B cell (primary cell): Measurements from ENCODE around the gene PTEN. TPM values are rescaled to one million over a fixed set of nuclear protein-coding genes. Genes with fewer than 3 reads are reported as not detected.

Experiments used
- ATAC-seq: fragments of 200-7000 bp; cut with Tn5 transposase; one replicate; pipeline ENCODE4 v1.10.0; 2021; ENCODE audit warnings: low read depth, mild to moderate bottlenecking, moderate number of reproducible peaks, moderate library complexity
- CTCF ChIA-PET: fragments of 350-600 bp; sonication (Branson Sonifier 250); formaldehyde crosslinking; loops from one replicate; lab custom pipeline; 2021; ENCODE audit warnings: antibody characterized with exemption, inconsistent platforms; lab: Charles Lee
- POLR2A ChIA-PET: fragments of 350-600 bp; sonication (Branson Sonifier 250); formaldehyde crosslinking; loops from one replicate; lab custom pipeline; 2021; ENCODE audit warnings: antibody characterized with exemption; lab: Charles Lee
- DNase-seq: peaks from one replicate; pipeline ENCODE4 v3.0.0; 2013
- H2AFZ ChIP-seq: 2 replicates; pipeline ENCODE4 v1.6.1; 2012; ENCODE audit warnings: mild to moderate bottlenecking, low read depth, low read length; ENCODE audit not compliant: insufficient read depth, poor library complexity, severe bottlenecking
- H3K27ac ChIP-seq, 2 donors: 1 replicate in 1 of 2; 2 replicates in 1 of 2; pipeline ENCODE4 v1.5.1; 2012 to 2013; ENCODE audit warnings: low read length in 2 of 2, mild to moderate bottlenecking in 2 of 2, moderate library complexity in 1 of 2
- H3K27me3 ChIP-seq, 4 experiments: fragments of 200-600 bp in 1 of 4; sonication (generic) in 1 of 4; replicated peaks in 1 of 4; 1 replicate in 2 of 4; 2 replicates in 2 of 4; pipeline versions ENCODE4 v1.6.1 to v1.7.0; 2013 to 2016; ENCODE audit warnings: low read length in 3 of 4, mild to moderate bottlenecking in 2 of 4, mixed read lengths in 1 of 4, moderate library complexity in 1 of 4; ENCODE audit not compliant: insufficient read depth in 4 of 4, control insufficient read depth in 3 of 4; ENCODE audit errors: control extremely low read depth in 1 of 4
- H3K36me3 ChIP-seq, 2 experiments: replicated peaks in 1 of 2; 1 replicate in 1 of 2; 2 replicates in 1 of 2; pipeline versions ENCODE4 v1.6.1 to v1.7.1; 2013; ENCODE audit warnings: low read length in 1 of 2; ENCODE audit not compliant: insufficient read depth in 2 of 2, control insufficient read depth in 1 of 2; ENCODE audit errors: control extremely low read depth in 1 of 2, extremely low read depth in 1 of 2
- H3K4me1 ChIP-seq, 2 donors: fragments of 200-600 bp in 1 of 2; sonication (generic) in 1 of 2; 1 replicate in 1 of 2; 2 replicates in 1 of 2; pipeline versions ENCODE4 v1.5.1 to v1.6.1; 2013 to 2017; ENCODE audit warnings: low read length in 2 of 2; ENCODE audit not compliant: control insufficient read depth in 2 of 2, insufficient read depth in 2 of 2
- H3K4me2 ChIP-seq: replicated peaks from 2 replicates; pipeline ENCODE3; 2012; ENCODE audit warnings: mild to moderate bottlenecking, low read depth, low read length; ENCODE audit not compliant: poor library complexity, severe bottlenecking
- H3K4me3 ChIP-seq, 5 experiments: fragments of 200-600 bp in 1 of 5; sonication (generic) in 1 of 5; 1 replicate in 3 of 5; 2 replicates in 2 of 5; pipeline versions ENCODE4 v1.5.1 to v1.7.0; 2011 to 2016; ENCODE audit warnings: low read length in 4 of 5, mild to moderate bottlenecking in 4 of 5, low read depth in 2 of 5, control low read depth in 1 of 5, moderate library complexity in 1 of 5; ENCODE audit not compliant: insufficient read depth in 1 of 5; ENCODE audit errors: control extremely low read depth in 1 of 5, extremely low read depth in 1 of 5
- H3K79me2 ChIP-seq: fragments of 200-600 bp; sonication (generic); one replicate; pipeline ENCODE4 v1.6.0; 2016; ENCODE audit warnings: low read length; ENCODE audit not compliant: control insufficient read depth, insufficient read depth
- H3K9ac ChIP-seq: fragments of 200-600 bp; sonication (generic); 2 replicates; pipeline ENCODE4 v1.6.1; 2017; ENCODE audit warnings: mild to moderate bottlenecking, low read length, moderate library complexity
- H3K9me3 ChIP-seq, 3 donors: one replicate each; pipeline versions ENCODE4 v1.6.1 to v1.7.1; 2013; ENCODE audit warnings: low read length in 2 of 3; ENCODE audit not compliant: control insufficient read depth in 2 of 3, insufficient read depth in 1 of 3; ENCODE audit errors: control extremely low read depth in 1 of 3
- H4K20me1 ChIP-seq: 2 replicates; pipeline ENCODE4 v1.6.0; 2012; ENCODE audit warnings: mild to moderate bottlenecking, low read length; ENCODE audit not compliant: insufficient read depth, control insufficient read depth, poor library complexity, severe bottlenecking
- H3K27ac Mint-ChIP-seq: one replicate; pipeline ENCODE4 v1.8.0; 2021; ENCODE audit warnings: mixed read lengths
- H3K27me3 Mint-ChIP-seq: one replicate; pipeline ENCODE4 v1.8.0; 2021; ENCODE audit warnings: mixed read lengths
- H3K4me1 Mint-ChIP-seq: one replicate; pipeline ENCODE4 v1.8.0; 2021; ENCODE audit warnings: mixed read lengths
- H3K4me3 Mint-ChIP-seq: one replicate; pipeline ENCODE4 v1.8.0; 2021; ENCODE audit warnings: mixed read lengths
- H3K9me3 Mint-ChIP-seq: one replicate; pipeline ENCODE4 v1.8.0; 2022; ENCODE audit warnings: mixed read lengths; ENCODE audit not compliant: insufficient read depth
- CTCF ChIP-seq: fragments of 200-600 bp; IDR thresholded peaks from one replicate; pipeline ENCODE4 v1.8.0; 2022; ENCODE audit warnings: antibody characterized with exemption, mild to moderate bottlenecking
- EZH2 ChIP-seq: IDR thresholded peaks from 2 replicates; pipeline ENCODE4 v1.6.1; 2012; ENCODE audit warnings: borderline replicate concordance, low read depth, mild to moderate bottlenecking, moderate library complexity, low read length; ENCODE audit not compliant: insufficient read depth, poor library complexity, severe bottlenecking
- WGBS: methylation state at CpG from one replicate; pipeline ENCODE4 v1.1.5; 2013; ENCODE audit warnings: missing lambda C conversion rate; ENCODE audit not compliant: insufficient coverage; 5-methylcytosine and 5-hydroxymethylcytosine counted together
- intact Hi-C: fragments of 100-400 bp; cut with micrococcal nuclease; formaldehyde crosslinking; loops from one replicate; pipeline ENCODE4 v1.10.0; 2022
- polyA plus RNA-seq: library from polyadenylated mRNA; depleted of rRNA; stranded (reverse); fragments of >200 nt; gene quantifications from 2 replicates; pipeline ENCODE4 v1.2.3, GENCODE V29; 2012
- total RNA-seq, 2 donors: library from RNA; stranded (reverse); fragments of 120-200 nt in 1 of 2; gene quantifications; 1 replicate in 1 of 2; 2 replicates in 1 of 2; pipeline versions ENCODE4 v1.2.3 to v1.2.4, GENCODE V29; 2013 to 2022

The PTEN gene
- total and polyA plus RNA-seq, 2 donors (not counting 1 experiment from before 2014, with no cell fraction given) = 15.2 to 114 TPM

- 100% methylated on average over 1 of the region's 1 CpG for WGBS
- CTCF ChIA-PET = no interaction called here
Observed at GRCh38 chr10:88008866-88009470, 145.5 kb downstream of the PTEN start.

GRCh38 chr10:88012641-88013040 is 149.2 kb downstream of the PTEN start:
- ChIA-PET CTCF (no interaction called here), POLR2A (no interaction called here)
- Histone ChIP-seq H3K9ac (no peak overlapping the region), H4K20me1 (no peaks in the 10 kb centered on the region), H3K27me3 (no peaks in the 10 kb centered on the region), H3K9me3 (no peaks in the 10 kb centered on the region), H2AFZ (no peak overlapping the region), H3K4me3 (no peak overlapping the region), H3K79me2 (no peaks in the 10 kb centered on the region), H3K27ac (no peak overlapping the region), H3K36me3 (no peaks in the 10 kb centered on the region), H3K4me1 (no peaks in the 10 kb centered on the region), H3K4me2 (no peak overlapping the region)
- WGBS = no CpG with 5 or more reads among the region's 4 CpGs
- Mint-ChIP-seq H3K4me1 (no peaks in the 10 kb centered on the region), H3K27me3 (no peaks in the 10 kb centered on the region), H3K27ac (no peak overlapping the region), H3K4me3 (no peak overlapping the region), H3K9me3 (peaks cover 3% of the 10 kb centered on the region)
- DNase-seq (no peak), ATAC-seq (no peak)
- TF ChIP-seq CTCF (no peak), EZH2 (no peak)
- intact Hi-C loops = no loop called here

More at GRCh38 chr10:88008866-88009470, 145.5 kb downstream of the PTEN start:
- DNase-seq (no peak), ATAC-seq (no peak)
- H3K4me3 ChIP-seq = no peak overlapping the region
- no peak overlapping the region for H3K27ac Mint-ChIP-seq
- no peaks in the 10 kb centered on the region for H3K27me3 Mint-ChIP-seq
- H3K27ac ChIP-seq = no peak overlapping the region
- no peaks in the 10 kb centered on the region for H3K36me3 ChIP-seq
- intact Hi-C loops = no loop called here
- POLR2A ChIA-PET = no interaction called here
- H3K9ac ChIP-seq = no peak overlapping the region
- H4K20me1 ChIP-seq = no peaks in the 10 kb centered on the region
- no peaks in the 10 kb centered on the region for H3K79me2 ChIP-seq
- H3K4me1 ChIP-seq = no peaks in the 10 kb centered on the region
- H3K4me1 Mint-ChIP-seq = no peaks in the 10 kb centered on the region
- no peak overlapping the region for H2AFZ ChIP-seq
- TF ChIP-seq EZH2 (no peak), CTCF (no peak)
- no peak overlapping the region for H3K4me2 ChIP-seq
- H3K9me3 Mint-ChIP-seq = peaks cover 3% of the 10 kb centered on the region
- no peaks in the 10 kb centered on the region for H3K9me3 ChIP-seq
- no peaks in the 10 kb centered on the region for H3K27me3 ChIP-seq
- H3K4me3 Mint-ChIP-seq = no peak overlapping the region
